ENCODE measurements around the gene C19orf38.
"Not testable (repeated sequence)": the region's sequence is repeated elsewhere in the genome, so short reads cannot be mapped to it uniquely, and the experiment has no call there.

The C19orf38 gene

DNA sequence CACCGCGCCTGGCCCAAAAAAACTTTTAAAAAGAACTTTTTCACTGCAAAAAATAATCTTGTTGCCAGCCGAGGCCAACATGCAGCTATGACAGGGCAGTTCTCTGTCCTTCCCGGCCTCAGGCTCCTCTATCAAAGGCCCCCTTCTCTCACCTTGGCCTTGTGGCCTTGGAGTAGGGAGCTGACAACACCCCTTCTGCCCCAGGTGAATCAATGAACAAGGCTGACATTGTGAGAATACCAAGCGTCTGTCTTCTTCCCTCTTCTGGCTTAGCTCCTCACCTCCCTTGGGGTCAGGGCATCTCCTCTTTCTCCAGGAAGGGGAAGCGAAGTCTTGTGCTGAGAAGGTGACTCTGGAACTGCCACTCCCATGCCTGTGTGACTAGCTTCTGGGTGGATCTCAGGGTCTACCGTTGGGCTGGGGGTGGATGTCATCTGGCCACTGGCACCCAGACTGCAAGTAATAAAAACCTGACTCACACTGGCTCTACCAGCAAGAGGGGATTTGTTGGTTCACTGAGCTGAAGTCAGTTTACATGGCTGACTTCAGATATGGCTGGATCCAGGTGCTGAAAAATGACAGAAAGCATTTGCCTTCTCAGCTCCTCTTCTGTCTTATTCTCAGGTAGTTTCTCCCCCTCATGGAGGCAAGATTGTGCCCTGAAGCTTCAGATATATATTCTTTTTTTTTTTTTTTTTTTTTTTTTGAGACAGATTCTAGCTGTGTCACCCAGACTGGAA lies 6.3 kb downstream of the C19orf38 start:
- no peak for TF ChIP-seq ISL1 (CRISPR knock-in tag; IDR thresholded peaks at IDR 0.05)
- TF ChIP-seq TOX (CRISPR knock-in tag; IDR thresholded peaks at IDR 0.05; ENCODE audit: borderline replicate concordance) = no peak
- no peak for ATAC-seq

- peak; percentile 70 for ATAC-seq
- TF ChIP-seq PATZ1 (CRISPR knock-in tag; IDR thresholded peaks at IDR 0.05; ENCODE audit: borderline replicate concordance) (no peak), GLIS3 (CRISPR knock-in tag; IDR thresholded peaks at IDR 0.05) (no peak), BACH2 (CRISPR knock-in tag; IDR thresholded peaks at IDR 0.05; ENCODE audit: borderline replicate concordance) (no peak), ARNTL (CRISPR knock-in tag; IDR thresholded peaks at IDR 0.05; ENCODE audit: borderline replicate concordance, low read depth) (no peak), SNAI2 (CRISPR knock-in tag; IDR thresholded peaks at IDR 0.05) (no peak), RARB (CRISPR knock-in tag; IDR thresholded peaks at IDR 0.05) (no peak), ISL1 (CRISPR knock-in tag; IDR thresholded peaks at IDR 0.05) (no peak), TCF4 (CRISPR knock-in tag; IDR thresholded peaks at IDR 0.05; ENCODE audit: borderline replicate concordance) (no peak), ZFP30 (CRISPR knock-in tag; IDR thresholded peaks at IDR 0.05) (no peak), POU6F1 (CRISPR knock-in tag; IDR thresholded peaks at IDR 0.05; ENCODE audit: borderline replicate concordance, low read depth) (no peak), ZNF70 (CRISPR knock-in tag; IDR thresholded peaks at IDR 0.05) (no peak), PPARA (CRISPR knock-in tag; IDR thresholded peaks at IDR 0.05; ENCODE audit: borderline replicate concordance) (no peak), ZNF8 (CRISPR knock-in tag; IDR thresholded peaks at IDR 0.05) (no peak), ZNF565 (CRISPR knock-in tag; conservative IDR thresholded peaks at IDR 0.05; ENCODE audit: low read depth) (no peak), ZC3H10 (CRISPR knock-in tag; IDR thresholded peaks at IDR 0.05) (no peak), ZFP3 (CRISPR knock-in tag; IDR thresholded peaks at IDR 0.05) (no peak)
- TF ChIP-seq, protein P1, sequence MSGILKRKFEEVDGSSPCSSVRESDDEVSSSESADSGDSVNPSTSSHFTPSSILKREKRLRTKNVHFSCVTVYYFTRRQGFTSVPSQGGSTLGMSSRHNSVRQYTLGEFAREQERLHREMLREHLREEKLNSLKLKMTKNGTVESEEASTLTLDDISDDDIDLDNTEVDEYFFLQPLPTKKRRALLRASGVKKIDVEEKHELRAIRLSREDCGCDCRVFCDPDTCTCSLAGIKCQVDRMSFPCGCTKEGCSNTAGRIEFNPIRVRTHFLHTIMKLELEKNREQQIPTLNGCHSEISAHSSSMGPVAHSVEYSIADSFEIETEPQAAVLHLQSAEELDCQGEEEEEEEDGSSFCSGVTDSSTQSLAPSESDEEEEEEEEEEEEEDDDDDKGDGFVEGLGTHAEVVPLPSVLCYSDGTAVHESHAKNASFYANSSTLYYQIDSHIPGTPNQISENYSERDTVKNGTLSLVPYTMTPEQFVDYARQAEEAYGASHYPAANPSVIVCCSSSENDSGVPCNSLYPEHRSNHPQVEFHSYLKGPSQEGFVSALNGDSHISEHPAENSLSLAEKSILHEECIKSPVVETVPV (CRISPR knock-in tag; IDR thresholded peaks at IDR 0.05) = no peak
- TF ChIP-seq, protein P2, sequence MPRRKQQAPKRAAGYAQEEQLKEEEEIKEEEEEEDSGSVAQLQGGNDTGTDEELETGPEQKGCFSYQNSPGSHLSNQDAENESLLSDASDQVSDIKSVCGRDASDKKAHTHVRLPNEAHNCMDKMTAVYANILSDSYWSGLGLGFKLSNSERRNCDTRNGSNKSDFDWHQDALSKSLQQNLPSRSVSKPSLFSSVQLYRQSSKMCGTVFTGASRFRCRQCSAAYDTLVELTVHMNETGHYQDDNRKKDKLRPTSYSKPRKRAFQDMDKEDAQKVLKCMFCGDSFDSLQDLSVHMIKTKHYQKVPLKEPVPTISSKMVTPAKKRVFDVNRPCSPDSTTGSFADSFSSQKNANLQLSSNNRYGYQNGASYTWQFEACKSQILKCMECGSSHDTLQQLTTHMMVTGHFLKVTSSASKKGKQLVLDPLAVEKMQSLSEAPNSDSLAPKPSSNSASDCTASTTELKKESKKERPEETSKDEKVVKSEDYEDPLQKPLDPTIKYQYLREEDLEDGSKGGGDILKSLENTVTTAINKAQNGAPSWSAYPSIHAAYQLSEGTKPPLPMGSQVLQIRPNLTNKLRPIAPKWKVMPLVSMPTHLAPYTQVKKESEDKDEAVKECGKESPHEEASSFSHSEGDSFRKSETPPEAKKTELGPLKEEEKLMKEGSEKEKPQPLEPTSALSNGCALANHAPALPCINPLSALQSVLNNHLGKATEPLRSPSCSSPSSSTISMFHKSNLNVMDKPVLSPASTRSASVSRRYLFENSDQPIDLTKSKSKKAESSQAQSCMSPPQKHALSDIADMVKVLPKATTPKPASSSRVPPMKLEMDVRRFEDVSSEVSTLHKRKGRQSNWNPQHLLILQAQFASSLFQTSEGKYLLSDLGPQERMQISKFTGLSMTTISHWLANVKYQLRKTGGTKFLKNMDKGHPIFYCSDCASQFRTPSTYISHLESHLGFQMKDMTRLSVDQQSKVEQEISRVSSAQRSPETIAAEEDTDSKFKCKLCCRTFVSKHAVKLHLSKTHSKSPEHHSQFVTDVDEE (CRISPR knock-in tag; IDR thresholded peaks at IDR 0.05) = no peak
Measured at GRCh38 chr19:10855879-10856522, 7.8 kb downstream of the C19orf38 start.

DNA sequence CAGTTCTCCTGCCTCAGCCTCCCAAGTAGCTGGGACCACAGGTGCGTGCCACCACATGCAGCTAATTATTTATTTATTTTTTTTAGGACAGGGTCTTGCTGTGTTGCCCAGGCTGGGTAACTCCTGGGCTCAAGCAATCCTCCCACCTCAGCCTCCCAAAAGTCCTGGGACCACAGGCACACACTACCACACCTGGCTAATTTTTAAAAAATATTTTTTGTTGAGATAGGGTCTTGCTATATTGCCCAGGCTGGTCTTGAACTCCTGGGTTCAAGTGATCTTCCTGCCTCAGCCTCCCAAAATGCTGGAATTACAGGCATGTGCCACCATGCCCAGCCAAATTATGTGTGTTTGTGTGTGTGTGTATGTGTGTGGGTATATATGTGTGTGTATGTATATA lies 8.7 kb downstream of the C19orf38 start:
- ATAC-seq = not testable (repeated sequence)

GRCh38 chr19:10858204-10858828 lies 10.1 kb downstream of the C19orf38 start:
- peak; percentile 61 for ATAC-seq
- TF ChIP-seq ESRRG (CRISPR knock-in tag; IDR thresholded peaks at IDR 0.05) (no peak), ZC3H10 (CRISPR knock-in tag; IDR thresholded peaks at IDR 0.05) (no peak), SNAI2 (CRISPR knock-in tag; IDR thresholded peaks at IDR 0.05) (no peak), POU6F1 (CRISPR knock-in tag; IDR thresholded peaks at IDR 0.05; ENCODE audit: borderline replicate concordance, low read depth) (no peak), ARNTL (CRISPR knock-in tag; IDR thresholded peaks at IDR 0.05; ENCODE audit: borderline replicate concordance, low read depth) (no peak), ZFP30 (CRISPR knock-in tag; IDR thresholded peaks at IDR 0.05) (no peak), TCF4 (CRISPR knock-in tag; IDR thresholded peaks at IDR 0.05; ENCODE audit: borderline replicate concordance) (no peak), PPARA (CRISPR knock-in tag; IDR thresholded peaks at IDR 0.05; ENCODE audit: borderline replicate concordance) (no peak), ZNF70 (CRISPR knock-in tag; IDR thresholded peaks at IDR 0.05) (no peak), ZNF8 (CRISPR knock-in tag; IDR thresholded peaks at IDR 0.05) (no peak), ISL1 (CRISPR knock-in tag; IDR thresholded peaks at IDR 0.05) (no peak)
- TF ChIP-seq, protein P2 (CRISPR knock-in tag; IDR thresholded peaks at IDR 0.05) = no peak

Data from SK-N-SH treated with all-trans-retinoic acid at 6 μM for 48 hours (cell line).